Hematopoietic multipotent progenitor cell treated with erythropoietin and hydrocortisone succinate and interleukin-3 and kit ligand, for 8 days (in vitro differentiated cells): ENCODE results near the gene WDR93.
A peak's percentile ranks its signal among the peaks of the same experiment; 100 is the strongest.

ENCODE experiments used
- DNase-seq: peaks from one replicate; pipeline ENCODE4 v3.0.0-alpha.2; 2015

The WDR93 gene

DNA sequence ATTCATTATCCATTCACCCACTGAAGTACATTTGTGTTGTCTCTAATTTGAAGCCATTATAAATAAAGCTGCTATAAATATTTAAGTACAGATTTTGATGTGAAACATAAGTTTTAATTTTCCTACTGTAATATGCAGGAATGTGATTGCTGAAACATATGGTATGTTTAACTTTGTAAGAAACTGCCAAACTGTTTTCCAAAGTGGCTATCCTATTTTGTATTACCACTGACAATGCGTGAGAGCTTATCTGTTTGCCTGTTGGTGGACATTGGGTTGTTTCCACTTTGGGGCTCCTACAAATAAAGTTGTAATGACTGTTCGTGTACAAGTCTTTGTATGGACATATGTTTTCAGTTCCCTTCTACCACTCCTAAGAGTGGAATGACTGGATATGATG lies 2.5 kb downstream of the WDR93 start:
- DNase-seq, result no peak

- DNase-seq, result no peak
These were observed 3.1 kb downstream of the WDR93 start for GRCh38 chr15:89693696-89694095.

DNA sequence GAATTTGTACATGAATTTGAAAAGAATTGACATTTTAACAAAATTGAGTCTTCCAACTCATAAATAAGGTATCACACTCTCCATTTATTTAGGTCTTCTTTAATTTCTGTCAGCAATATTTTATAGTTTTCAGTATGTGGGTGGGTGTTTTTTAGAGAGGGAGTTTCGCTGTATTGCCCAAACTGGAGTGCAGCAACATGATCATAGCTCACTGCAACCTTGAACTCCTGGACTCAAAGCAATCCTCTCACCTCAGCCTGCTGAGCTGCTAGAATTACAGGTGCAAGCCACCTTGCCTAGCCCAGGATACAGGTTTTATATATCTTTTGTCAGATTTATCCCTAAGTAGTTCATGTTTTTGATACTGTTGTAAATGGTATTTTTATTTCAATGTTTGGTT lies 4.6 kb downstream of the WDR93 start:
- no peak for DNase-seq

DNA sequence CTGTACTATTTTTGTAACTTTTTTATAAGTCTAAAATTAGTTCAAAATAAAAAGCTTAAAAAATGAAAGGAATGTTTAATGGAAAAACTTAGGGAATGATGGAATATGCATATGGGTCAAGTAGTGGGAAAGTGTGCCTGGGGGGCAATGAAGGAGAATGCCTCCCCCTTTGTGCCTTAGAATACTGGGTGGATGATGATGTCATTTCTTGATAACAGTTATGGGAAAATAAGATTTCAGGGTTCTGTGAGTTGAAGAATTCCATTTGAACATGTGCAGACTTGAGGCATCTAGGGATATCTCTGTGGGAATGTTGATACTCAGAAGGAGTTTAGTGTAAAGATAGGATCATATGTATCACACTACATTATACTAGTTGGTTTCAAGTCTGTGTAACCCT lies 13.8 kb downstream of the WDR93 start:
- no peak for DNase-seq

GRCh38 chr15:89707577-89707976 lies 17.0 kb downstream of the WDR93 start:
- no peak for DNase-seq

GRCh38 chr15:89714775-89715174 lies 24.2 kb downstream of the WDR93 start:
- no peak for DNase-seq

DNA sequence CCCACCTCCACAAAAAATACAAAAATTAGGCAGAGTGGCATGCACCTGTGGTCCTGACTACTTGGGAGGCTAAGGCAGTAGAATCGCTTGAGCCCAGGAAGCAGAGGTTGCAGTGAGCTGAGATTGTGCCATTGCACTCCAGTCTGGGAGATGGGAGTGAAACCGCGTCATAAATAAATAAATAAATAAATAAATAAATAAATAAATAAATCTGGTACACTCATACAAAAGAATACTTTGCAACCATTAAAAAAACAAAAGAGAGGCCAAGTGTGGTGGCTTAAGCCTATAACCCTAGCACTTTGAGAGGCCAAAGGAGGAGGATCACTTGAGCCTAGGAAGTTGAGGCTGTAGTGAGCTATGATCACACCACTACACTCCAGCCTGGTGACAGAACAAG lies 32.4 kb downstream of the WDR93 start:
- DNase-seq, result no peak

GRCh38 chr15:89724621-89725020 lies 34.0 kb downstream of the WDR93 start:
- DNase-seq, result no peak

DNA sequence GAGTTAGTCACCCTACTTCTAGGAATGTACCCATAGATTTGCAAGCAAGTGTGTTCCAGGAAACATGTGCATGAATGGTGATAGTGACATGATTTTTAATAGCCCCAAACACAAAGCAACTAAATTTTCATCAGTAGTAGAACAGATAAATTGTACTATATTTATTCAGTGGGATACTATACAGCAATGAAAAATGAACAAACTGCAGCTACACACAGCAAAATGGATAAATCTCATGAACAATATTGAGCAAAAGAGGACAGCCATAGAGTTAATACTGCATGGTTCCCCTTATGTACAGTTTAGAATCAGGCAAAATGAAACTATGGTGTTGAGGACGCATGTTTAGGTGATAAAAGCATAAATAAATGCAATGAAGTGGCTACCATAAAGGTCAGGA lies 34.5 kb downstream of the WDR93 start:
- no peak for DNase-seq

DNA sequence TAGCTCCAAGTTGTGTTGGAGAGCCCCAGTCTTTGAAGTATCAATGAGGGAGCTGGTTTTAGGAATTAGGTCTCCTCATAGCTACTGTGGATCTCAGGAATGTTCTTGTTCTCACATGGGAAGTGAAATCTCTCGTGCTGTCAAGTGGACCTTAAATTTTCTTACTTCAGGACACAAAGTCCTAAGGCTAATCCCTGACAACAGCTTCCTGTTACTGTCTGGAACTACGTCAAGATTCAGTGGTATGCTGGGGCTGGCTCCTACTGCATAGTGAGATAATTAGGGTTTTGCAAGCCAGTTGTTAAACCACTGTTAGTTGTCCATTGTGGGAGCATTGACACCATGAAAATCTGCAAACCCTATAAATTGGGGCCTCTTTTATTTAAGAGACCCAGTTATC lies 37.6 kb downstream of the WDR93 start:
- no peak for DNase-seq

- no peak for DNase-seq
These were observed 40.7 kb downstream of the WDR93 start for GRCh38 chr15:89731275-89731674.

- DNase-seq, result no peak
These were observed 42.0 kb downstream of the WDR93 start for GRCh38 chr15:89732451-89733172.

DNA sequence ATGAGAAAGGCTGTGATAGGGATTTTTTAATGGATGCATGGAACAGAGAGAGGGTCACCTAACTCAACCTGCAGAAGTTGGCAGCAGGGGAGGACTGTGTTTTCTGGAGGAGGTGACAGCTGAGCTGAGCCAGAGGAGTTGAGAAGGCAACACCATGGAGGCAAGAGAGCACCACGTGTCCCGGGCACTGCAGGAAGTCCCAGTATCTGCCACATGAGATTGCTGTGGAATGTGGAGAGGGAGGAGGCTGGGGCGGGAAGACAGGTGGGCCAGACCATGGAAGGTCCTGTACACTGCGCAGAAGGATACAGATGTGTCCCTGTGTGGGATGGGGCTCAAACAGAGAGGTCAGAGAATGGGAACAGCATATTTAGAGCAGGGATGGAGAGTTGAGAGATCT lies 45.2 kb downstream of the WDR93 start:
- no peak for DNase-seq

- DNase-seq, result peak; percentile 78
These were observed 49.5 kb downstream of the WDR93 start for GRCh38 chr15:89740137-89740536.

DNA sequence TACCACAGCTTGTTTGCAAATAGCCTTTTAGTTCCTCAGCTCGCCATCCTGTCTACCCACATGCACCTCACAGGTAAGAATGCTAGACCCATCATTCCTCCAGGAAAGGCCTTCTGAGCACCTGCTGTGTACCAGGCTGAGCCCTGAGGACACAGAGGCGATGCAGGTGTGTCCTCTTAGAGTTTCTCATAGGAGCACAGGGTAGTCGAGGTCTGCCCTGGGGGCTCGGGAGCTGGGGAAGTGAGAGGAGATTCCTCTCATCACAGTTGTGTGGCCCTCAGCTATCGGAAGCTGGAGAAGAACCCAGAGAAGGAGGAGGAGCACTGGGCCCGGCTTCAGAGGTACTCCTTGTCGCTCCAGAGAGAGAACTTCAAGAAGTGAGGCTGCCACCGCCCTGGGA lies 52.4 kb downstream of the WDR93 start:
- no peak for DNase-seq

DNA sequence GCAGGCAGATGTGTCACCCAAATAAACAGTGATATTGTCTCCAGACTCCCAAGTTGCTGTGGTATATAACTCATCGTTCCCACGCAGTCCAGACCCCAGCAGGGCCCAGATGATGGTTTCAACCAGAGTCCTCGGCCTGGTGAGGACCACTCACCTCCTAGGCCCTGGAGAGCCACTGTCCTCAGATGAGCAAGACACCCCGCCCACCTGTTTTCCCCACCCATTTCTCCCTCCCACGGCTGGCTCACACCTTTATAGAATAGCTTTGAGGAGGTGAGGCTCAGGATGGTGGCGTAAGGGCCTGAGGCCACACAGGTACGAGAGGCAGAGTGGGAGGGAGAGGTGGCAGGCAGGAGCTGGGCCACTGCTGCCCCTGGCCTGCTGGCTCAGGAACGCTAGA lies 53.0 kb downstream of the WDR93 start:
- no peak for DNase-seq

DNA sequence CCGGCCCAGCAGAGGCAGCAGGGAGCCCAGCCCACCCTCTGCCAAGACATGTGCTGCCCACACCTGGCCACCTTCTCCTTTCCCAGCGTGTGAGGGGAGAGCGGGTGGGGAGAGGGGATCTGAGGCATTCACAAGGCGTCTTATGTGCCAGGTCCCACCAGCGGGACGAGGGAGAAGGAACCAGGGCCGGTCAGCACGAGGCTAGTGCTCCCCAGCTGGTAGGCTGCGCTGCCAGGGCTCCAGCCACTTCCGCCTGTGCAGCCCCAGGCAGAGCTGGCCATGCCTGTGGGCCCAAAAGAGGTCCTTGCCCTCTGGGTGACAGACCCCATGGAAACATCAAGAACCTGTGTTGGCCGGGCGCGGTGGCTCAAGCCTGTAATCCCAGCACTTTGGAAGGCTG lies 54.5 kb downstream of the WDR93 start:
- DNase-seq, result no peak

DNA sequence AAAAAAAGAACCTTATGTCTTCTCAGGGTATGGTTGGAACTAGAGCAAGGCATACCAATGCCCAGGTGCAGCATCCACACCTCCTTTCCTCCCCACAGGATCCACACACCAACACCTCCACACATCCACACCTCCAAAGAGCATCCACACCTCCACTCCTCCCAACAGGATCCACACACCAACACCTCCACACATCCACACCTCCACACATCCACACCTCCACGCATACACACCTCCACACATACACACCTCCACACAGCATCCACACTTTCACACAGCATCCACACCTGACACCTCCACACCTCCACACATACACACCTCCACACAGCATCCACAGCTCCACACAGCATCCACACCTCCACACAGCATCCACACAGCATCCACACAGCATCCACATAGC lies 55.2 kb downstream of the WDR93 start:
- no peak for DNase-seq

GRCh38 chr15:89746386-89746780 lies 55.8 kb downstream of the WDR93 start:
- no peak for DNase-seq

DNA sequence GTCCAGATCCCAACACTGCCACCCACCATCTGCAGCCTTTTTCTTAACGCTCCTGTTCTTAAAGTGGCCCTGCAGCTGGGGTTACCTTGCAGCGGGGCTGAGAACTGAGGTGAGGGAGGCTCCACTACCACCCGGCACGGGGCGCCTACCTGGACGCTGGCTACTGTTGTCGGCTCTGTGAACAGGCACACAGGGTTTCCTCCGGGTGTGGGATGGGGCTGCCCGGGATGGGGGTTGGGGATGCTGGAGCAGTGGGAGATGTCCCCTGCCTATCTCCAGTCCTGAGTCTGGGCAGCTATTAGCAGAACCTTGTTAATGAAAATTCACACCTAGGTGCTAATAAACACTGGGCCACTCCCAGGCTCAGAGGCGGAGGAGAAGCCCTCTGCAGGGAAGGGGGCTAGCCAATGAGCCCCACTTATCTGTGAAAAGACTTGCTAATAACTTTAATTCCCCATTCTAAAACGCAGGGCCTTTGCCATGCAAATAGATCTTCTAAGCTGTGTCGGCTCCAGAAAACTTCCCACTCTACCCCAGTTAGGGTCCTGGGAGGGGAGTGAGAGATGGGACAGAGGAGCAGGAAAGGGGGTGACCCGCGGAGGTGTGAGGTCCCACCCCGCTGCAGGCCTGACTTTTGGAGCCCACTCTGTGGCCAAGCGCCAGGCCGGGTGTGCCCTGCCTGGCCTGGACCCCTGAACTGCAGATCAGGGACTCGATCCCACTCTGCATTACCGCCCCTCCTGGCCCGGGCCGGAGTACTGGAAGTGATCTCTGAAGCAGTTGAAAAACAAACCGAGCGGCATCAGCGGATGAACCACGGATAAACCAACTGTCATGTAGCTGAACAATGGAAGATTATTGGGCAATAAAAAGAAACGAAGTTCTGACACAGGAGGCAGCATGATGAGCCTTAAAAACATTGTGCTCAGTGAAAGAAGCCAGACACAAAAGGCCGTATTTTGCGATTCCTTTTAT lies 57.4 kb downstream of the WDR93 start:
- DNase-seq, result no peak

DNA sequence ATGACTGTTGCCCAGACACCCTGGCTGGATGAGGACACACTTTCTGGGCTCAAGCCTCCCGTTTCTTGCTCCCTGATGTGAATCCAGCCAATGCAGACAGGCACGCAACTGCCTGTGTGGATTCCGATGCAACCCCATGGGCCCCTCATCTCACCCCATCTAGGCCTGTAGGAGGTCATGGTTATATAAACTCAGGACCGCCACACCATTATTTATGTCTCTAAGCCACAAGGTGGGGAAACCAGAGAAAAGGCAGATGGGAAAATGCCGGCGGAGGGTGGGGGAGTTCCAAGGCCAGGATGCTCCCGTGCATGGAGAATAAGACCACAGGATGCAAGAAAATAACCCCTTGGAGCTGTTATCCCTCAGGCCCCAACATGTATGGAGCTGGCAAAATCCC lies 58.4 kb downstream of the WDR93 start:
- DNase-seq, result no peak

- no peak for DNase-seq
These were observed 58.9 kb downstream of the WDR93 start for GRCh38 chr15:89749526-89749925.

DNA sequence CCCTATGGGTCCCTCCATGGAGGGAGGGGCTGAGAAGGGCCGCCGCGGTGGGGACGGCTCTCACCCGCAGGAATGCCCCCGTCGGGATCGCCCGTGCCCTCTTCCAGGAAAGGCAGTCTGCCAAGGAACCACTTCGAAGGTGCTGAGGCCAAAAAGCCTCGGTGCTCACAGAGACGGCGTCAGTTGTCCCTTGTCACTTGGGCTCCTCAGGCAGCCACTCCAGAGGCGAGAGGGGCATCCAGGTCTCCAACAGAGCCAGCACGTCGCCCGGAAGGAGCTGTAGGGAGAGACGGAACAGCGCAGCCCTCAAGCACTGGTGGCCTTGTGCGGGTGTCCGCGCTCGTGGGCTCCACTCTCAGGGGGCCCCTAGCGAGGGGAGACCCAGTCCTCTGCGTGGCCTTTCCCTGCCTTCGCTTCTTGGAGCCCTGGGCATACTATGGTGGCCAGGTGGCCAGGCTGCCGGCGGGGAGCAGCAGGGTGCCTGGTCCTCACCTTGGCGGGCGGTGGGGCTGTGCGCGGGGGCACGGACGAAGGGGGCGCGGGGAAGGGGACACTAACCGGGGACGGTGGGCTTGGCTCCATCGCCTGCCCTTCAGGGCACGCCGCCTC lies 59.4 kb downstream of the WDR93 start:
- peak; percentile 44 for DNase-seq
